HG02763 (cell line): ENCODE measurements around the gene EPHB2.

Experiments
- ATAC-seq: cut with Tn5 transposase; IDR thresholded peaks from one replicate; pipeline ENCODE4 v1.9.1; 2021; ENCODE audit warnings: mild to moderate bottlenecking, moderate library complexity; ENCODE audit not compliant: unreplicated experiment

EPHB2 gene

GRCh38 chr1:22777388-22778057, 66.9 kb downstream of the EPHB2 start:
- ATAC-seq, result no peak

DNA sequence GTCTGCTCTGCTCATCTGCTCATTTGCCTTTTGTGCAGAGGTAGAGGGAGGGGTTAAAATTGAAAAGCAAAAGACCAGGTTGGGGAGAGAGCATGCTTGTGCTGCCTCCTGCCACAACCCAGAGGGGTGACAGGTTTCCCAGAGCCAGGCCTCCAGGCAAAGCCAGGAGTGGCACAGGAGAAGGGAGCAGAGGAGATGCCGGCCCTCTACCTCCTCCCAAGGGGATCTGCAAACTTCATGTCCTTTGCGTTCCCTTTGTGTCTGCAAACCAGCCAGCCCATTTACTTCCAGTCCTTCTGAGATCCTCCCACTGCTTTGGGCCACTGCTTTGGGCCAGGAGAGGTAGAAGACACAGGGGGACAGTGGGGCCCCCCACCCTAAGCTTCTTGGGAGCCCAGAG, 67.8 kb downstream of the EPHB2 start:
- no peak for ATAC-seq

DNA sequence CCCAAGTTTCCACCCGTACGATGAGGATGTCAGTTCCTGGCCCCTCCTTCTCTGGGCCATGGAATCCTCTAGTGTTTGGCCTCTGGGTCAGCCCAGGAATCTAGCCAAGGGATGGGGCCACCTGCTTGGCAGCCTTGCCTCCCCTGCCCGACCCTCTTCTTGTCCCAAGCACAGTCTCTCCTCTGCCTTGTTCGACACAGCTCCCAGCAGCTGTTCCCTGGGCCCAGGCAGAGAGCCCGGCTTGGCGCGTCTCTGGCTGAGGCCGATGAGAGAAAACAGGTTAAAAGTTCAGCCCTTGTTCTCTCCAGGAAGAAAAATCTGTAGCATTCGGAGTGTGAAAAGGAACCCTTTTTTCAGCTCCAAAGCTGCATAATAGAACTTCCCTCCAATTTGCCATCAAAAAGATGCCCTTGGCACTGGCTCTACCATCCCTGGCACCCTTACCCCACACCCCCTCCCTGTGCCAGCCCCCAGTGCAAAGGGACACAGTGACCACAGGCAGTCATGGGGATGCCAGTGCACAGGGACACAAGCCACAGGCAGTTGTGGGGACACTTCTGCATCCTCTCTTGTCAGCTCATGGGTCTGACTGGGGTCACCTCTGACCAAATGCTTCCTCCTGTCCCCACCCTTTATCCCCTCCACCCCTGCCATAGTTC, 68.4 kb downstream of the EPHB2 start:
- ATAC-seq, result no peak

DNA sequence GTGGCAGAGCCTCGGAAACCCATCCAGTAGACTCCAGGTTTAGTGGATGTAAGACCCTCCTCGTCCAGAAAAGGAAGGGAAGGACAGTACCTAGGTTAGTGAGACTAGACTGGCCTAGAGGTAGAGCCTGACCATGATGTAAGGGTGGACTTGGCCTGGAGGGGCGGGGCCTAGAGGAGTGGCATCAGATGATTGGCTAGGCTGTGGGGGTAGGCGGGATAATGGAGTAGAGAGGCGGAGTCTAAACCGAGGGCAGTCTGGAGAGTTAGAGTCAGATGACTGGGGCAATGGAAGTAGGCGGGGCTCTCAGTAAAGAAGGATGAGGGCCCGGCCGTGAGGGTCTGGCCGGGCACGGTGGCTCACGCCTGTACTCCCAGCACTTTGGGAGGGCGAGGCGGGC, 70.1 kb downstream of the EPHB2 start:
- ATAC-seq, result no peak

DNA sequence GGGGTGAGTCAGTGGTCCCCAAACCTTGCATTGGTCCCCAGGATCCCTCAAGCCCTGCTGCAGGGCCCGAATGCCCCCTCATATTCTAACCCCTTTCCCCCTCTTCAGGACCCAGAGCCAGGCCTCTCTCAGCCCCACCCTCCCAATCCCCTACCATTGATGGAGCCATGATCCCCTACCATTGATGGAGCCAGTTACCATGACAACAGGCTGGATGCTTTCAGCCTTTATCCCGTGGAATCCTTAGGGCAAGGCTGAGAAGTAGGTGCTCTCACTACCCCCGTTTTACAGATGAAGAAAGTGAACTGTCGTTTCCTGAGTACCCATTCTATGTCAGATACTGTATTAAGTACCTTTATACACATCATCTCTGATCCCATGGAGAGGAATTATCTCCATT, 70.8 kb downstream of the EPHB2 start:
- ATAC-seq, result no peak

GRCh38 chr1:22782406-22782805, 71.8 kb downstream of the EPHB2 start:
- ATAC-seq, result no peak

- no peak for ATAC-seq
Measured at GRCh38 chr1:22784317-22784716, 73.7 kb downstream of the EPHB2 start.

DNA sequence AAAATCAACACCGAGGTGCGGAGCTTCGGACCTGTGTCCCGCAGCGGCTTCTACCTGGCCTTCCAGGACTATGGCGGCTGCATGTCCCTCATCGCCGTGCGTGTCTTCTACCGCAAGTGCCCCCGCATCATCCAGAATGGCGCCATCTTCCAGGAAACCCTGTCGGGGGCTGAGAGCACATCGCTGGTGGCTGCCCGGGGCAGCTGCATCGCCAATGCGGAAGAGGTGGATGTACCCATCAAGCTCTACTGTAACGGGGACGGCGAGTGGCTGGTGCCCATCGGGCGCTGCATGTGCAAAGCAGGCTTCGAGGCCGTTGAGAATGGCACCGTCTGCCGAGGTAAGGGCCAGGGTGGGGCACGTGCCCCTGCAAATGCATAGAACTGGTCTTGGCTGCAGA, 74.1 kb downstream of the EPHB2 start:
- ATAC-seq, result no peak

DNA sequence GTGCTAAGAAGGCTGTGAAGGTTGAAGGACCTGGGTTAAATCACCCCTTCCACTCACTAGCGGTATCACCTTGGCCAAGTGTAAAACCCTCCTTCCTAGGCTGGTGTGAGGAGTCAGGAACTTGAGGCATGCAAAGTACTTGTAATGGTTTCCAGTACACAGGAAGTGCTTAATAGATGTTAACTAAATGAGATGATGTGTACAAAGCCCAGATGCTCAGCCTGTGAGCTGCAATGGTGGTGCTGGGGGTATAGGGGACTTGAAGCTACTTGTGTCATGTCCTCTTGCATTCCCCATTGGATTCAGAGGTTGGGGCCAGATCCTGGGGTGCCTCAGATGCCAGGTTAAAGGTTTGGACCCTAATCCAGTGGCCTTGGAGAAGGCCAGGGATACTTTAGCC, 75.5 kb downstream of the EPHB2 start:
- no peak for ATAC-seq

DNA sequence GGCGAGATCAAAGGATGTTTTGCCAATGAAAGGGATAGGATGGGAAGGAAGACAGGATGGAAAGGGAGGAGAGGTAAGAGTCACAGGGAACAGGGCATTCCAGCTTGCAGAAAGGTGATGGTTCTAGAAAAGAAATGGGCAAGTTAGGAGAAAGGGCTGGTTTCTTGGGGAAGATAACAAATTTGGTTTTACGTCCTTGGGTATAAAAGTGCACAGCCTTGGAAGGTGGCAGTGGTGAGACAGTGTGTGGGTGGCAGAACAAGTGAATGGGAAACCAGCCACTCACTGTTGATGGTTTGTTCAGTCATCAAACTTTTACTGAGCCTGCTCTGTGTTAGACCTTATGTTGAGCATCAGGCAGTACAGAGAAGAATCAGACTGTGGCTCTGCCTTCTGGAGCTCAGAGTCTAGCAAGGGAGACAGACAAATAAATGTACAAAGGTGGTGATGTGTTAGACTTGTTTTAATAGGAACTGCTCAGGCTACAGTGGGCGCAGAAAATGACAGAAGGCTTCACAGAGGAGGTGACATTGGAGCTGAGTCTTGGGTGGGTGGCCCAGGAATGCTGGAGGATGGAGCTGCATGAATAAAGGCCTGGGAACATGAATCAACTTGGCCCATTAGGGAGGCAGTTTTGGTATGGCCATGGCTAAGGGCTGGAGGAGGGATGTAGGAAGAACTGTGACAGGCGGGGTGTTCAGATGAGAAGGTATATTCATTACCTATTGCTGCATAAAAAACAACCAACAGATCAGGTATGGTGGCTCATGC, 76.3 kb downstream of the EPHB2 start:
- no peak for ATAC-seq

GRCh38 chr1:22787636-22788035, 77.0 kb downstream of the EPHB2 start:
- ATAC-seq, result no peak

GRCh38 chr1:22788254-22788661, 77.6 kb downstream of the EPHB2 start:
- ATAC-seq, result no peak

DNA sequence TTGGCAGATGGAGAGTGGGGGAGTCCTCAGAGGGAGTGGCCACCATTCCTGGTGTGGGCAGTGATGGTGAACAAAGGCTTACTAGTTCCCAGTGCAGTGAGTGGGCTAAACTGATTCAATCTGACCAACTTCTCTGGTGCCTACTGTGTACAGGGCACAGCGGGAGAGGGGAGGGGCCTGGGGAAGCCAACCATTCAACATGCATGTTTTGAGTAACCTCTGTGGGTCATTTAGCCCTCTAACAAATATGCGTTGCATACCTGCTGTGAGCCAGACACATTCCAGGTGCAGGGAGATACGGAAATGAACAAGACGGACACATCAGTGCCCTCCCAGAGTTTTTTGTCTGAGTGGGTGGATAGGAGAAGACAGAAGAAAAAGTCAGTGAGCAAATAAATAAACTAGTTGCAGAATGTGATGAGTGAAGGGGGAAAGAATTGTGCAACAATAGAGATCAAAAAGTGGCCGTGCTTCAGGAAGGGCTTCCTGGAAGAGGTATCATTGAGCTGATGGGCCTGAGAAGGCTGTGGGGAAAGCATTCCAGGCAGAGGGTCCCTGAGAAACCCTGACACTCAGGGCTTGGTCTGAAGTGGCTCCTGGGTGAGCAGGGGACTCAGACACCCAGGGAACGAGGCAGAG, 78.8 kb downstream of the EPHB2 start:
- no peak for ATAC-seq

DNA sequence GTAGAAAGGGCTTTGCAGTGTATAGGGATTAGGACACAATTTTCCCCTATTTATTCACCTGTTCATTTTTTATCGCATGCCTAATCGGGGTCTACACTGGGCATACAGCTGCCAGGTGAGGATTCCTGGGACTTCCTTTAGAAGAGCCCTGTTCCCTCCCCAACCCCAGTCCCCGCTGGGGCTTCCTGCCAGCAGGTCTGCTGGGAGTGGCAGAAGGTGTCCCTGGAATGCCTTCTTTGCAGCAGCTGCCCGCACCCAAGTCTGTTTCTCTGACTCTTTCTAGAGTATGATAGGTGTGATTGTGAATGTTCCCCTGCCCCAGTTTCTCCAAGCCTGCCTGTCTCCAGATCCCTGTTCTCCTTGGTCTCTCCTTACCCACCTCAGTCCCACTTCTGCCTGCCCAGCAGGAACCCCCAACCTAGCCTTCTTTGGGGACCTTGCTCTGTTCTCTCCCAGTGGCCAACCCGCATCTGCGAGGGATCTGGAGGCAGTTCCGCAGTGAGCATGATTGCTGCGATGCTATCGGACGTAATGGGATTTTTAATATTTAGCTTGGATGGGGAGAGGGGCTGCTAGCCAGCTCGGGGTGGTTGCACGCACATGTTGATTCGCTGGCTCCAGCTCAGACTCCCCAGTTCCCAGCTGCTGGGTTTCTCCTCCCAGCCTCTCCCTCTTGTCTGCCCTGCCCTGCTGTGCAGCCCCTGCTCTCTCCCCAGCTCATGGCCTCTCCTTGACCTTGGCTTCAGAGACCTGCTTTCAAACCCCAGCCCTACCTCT, 79.8 kb downstream of the EPHB2 start:
- no peak for ATAC-seq

- ATAC-seq, result no peak
Measured at GRCh38 chr1:22791831-22792347, 81.2 kb downstream of the EPHB2 start.

- no peak for ATAC-seq
Measured at GRCh38 chr1:22792396-22793160, 81.9 kb downstream of the EPHB2 start.

DNA sequence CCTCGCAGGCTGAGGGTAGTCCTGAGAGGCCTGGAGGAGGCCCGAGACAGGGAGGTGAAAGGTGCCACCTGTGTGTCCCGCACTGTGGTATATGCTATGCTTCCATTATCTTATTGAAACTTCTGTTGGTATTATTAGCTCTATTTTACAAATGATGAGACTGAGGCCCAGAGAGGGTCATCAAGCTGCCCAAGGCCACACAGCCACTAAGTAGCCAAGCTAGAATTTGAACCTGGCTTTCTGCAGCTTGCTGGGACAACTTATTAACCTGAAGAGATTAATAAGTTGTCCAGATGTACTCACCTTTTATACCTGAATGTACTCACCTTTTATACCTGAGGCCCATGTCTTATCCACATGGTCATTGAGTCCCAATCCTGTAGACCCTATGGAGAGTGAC, 83.0 kb downstream of the EPHB2 start:
- no peak for ATAC-seq

DNA sequence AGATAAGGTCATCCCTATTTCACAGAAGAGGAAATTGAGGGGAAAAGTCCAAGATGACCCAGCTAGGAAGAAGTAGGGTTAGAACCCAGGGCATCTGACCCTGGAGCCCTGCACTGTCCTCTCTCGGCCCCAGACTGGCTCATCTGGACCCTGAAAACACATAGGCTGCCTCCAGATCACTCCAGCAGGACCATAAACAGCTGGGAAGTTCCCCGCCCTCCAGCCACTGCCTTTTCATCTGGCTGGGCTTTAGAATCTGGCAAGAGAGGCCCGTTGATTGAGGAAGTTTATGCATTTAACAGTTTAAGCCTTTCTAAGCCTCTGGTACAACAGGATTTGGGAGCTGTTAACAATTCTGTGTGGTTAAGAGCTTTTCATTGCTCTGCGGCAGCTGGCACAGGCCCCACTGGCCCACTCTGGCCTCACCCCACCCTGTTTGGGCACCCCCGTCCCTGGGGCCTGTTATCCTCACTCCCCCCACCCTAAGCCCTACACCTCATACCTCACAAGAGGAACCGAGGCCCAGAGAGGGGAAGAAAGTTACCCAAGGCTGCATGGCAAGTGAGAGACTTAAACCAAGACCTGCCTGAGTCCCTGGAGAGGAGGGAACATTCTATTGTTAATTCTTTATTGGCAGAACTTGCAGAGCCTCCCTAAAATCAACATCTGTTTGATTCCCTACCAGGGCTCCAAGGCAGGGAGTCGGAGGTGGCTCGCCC, 84.2 kb downstream of the EPHB2 start:
- ATAC-seq, result no peak

GRCh38 chr1:22795366-22795714, 84.7 kb downstream of the EPHB2 start:
- ATAC-seq, result no peak
